ENCODE measurements around the gene DENND10.

DNA sequence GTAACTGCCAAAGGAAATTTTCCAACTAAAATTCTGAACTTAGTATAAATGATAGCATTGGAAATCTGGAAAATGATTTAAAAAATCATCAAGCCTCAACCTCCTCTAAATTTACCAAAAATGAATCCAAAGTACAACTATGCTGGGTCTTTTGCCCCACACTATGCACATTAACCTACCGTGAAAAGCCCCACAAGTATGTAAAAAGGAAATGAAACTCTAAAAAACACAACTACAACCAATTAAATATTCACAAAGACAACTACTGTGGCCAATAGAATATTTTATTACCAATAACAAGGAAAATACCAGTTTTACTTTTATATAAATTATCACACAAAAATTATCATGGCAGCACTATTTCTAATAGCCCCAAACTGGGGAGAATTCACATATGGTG is 42.6 kb upstream of the DENND10 start:
- TF ChIP-seq, protein P1, sequence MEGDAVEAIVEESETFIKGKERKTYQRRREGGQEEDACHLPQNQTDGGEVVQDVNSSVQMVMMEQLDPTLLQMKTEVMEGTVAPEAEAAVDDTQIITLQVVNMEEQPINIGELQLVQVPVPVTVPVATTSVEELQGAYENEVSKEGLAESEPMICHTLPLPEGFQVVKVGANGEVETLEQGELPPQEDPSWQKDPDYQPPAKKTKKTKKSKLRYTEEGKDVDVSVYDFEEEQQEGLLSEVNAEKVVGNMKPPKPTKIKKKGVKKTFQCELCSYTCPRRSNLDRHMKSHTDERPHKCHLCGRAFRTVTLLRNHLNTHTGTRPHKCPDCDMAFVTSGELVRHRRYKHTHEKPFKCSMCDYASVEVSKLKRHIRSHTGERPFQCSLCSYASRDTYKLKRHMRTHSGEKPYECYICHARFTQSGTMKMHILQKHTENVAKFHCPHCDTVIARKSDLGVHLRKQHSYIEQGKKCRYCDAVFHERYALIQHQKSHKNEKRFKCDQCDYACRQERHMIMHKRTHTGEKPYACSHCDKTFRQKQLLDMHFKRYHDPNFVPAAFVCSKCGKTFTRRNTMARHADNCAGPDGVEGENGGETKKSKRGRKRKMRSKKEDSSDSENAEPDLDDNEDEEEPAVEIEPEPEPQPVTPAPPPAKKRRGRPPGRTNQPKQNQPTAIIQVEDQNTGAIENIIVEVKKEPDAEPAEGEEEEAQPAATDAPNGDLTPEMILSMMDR (IDR thresholded peaks at IDR 0.05; ENCODE audit: low read depth, low read length, missing input control), result no peak
- TF ChIP-seq, protein P2, sequence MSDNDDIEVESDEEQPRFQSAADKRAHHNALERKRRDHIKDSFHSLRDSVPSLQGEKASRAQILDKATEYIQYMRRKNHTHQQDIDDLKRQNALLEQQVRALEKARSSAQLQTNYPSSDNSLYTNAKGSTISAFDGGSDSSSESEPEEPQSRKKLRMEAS (IDR thresholded peaks at IDR 0.05), result no peak
- no peak for TF ChIP-seq GABPA (IDR thresholded peaks at IDR 0.05 in 1 of 2, conservative IDR thresholded peaks at IDR 0.05 in 1 of 2)
- TF ChIP-seq, protein P3, sequence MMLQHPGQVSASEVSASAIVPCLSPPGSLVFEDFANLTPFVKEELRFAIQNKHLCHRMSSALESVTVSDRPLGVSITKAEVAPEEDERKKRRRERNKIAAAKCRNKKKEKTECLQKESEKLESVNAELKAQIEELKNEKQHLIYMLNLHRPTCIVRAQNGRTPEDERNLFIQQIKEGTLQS (IDR thresholded peaks at IDR 0.05), result no peak
- no peak for TF ChIP-seq RAD21 (IDR thresholded peaks at IDR 0.05)
- no peak for TF ChIP-seq YY1 (IDR thresholded peaks at IDR 0.05)
- no peak for TF ChIP-seq HNF4G (IDR thresholded peaks at IDR 0.05)
- TF ChIP-seq, protein P4, sequence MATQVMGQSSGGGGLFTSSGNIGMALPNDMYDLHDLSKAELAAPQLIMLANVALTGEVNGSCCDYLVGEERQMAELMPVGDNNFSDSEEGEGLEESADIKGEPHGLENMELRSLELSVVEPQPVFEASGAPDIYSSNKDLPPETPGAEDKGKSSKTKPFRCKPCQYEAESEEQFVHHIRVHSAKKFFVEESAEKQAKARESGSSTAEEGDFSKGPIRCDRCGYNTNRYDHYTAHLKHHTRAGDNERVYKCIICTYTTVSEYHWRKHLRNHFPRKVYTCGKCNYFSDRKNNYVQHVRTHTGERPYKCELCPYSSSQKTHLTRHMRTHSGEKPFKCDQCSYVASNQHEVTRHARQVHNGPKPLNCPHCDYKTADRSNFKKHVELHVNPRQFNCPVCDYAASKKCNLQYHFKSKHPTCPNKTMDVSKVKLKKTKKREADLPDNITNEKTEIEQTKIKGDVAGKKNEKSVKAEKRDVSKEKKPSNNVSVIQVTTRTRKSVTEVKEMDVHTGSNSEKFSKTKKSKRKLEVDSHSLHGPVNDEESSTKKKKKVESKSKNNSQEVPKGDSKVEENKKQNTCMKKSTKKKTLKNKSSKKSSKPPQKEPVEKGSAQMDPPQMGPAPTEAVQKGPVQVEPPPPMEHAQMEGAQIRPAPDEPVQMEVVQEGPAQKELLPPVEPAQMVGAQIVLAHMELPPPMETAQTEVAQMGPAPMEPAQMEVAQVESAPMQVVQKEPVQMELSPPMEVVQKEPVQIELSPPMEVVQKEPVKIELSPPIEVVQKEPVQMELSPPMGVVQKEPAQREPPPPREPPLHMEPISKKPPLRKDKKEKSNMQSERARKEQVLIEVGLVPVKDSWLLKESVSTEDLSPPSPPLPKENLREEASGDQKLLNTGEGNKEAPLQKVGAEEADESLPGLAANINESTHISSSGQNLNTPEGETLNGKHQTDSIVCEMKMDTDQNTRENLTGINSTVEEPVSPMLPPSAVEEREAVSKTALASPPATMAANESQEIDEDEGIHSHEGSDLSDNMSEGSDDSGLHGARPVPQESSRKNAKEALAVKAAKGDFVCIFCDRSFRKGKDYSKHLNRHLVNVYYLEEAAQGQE (IDR thresholded peaks at IDR 0.05), result no peak
